ENCODE data around the gene ACE.

GRCh38 chr17:63475491-63476412 lies 1.1 kb upstream of the ACE start:
- TF ChIP-seq, protein P1, sequence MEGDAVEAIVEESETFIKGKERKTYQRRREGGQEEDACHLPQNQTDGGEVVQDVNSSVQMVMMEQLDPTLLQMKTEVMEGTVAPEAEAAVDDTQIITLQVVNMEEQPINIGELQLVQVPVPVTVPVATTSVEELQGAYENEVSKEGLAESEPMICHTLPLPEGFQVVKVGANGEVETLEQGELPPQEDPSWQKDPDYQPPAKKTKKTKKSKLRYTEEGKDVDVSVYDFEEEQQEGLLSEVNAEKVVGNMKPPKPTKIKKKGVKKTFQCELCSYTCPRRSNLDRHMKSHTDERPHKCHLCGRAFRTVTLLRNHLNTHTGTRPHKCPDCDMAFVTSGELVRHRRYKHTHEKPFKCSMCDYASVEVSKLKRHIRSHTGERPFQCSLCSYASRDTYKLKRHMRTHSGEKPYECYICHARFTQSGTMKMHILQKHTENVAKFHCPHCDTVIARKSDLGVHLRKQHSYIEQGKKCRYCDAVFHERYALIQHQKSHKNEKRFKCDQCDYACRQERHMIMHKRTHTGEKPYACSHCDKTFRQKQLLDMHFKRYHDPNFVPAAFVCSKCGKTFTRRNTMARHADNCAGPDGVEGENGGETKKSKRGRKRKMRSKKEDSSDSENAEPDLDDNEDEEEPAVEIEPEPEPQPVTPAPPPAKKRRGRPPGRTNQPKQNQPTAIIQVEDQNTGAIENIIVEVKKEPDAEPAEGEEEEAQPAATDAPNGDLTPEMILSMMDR (IDR thresholded peaks at IDR 0.05): no peak
- TF ChIP-seq POLR2A (IDR thresholded peaks at IDR 0.05): no peak
